ENCODE measurements around the gene ERAS.
A peak's percentile ranks its signal among the peaks of the same experiment; 100 is the strongest.
"Not testable (repeated sequence)": the region's sequence is repeated elsewhere in the genome, so short reads cannot be mapped to it uniquely, and the experiment has no call there.

Gene ERAS

DNA sequence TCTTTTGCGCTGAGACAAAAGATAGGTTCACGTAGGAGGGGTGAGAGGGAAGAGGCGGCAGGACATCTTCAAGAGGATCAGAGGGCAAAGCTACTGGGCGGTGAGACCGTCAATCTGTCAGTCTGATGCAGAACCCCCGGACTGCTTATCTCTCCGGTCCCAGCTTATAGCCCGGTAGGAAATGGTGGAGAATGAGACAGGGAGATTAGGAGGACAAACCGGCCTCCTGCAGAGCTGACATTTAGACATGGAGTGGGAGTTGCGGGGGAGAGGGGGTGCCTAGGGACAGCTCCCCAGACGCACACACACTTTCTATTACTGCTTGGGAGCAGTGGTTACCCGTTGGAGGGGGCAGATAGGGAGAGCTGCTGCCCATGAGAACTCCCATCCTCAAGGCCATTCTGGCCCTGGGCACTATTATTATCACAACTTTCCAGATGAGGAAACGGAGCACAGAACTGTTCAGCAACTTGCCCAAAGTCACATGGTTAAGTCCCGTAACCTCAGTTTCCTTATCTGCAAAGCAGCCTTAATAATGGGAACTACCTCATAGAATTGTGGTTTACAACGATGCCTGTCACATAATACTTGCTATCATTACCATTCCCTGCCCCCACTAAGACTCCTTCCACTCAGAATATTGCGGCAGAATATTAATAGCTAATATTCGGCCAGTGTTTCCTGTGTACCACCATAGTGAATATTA lies 25.6 kb upstream of the ERAS start:
- peak; percentile 17 for DNase-seq

DNA sequence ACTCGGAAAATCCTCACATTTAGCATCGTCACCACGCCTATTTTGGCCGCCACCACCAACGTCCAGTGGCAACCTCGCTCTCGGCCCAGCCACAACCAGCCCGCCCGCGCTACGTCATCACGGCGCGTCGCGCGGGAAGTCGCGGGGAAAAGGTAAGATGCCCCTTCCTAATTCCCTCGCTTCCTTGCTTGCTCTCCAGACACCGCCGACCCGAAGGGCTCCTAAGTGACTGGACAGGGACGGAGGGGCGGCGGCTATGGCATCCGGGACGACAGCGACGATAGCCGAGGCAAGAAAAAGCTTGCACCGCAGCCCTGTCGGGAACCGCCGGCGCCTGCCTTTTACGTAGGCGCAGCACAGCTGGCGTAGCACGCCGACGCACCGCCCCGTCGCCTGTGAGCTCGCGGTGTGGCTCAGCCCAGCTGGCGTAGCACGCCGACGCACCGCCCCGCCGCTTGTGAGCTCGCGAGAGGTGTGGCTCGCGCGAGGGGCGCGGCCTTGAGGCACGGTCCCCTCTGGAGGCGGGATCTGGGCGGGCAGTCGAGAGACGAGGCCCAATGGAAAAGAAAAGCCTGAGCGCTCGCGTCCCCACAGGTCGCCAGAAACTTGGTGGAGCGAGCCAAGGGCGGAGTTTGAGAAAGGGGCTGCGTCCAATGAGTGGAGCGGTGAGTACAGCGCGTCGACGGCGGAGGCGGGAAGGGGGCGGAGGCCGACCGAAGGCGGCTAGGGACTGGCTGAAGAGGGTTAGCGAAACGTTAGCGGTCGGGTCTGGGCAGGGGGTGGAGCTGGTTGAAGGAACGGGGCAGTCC lies 24.8 kb upstream of the ERAS start, which contains the start of gene HDAC6:
HDAC6 (plus strand) TSS at position 788 of the 809 bp plus-strand sequence. CDS start 626 bp downstream, outside the sequence.
- DNase-seq, result peak; percentile 98

DNA sequence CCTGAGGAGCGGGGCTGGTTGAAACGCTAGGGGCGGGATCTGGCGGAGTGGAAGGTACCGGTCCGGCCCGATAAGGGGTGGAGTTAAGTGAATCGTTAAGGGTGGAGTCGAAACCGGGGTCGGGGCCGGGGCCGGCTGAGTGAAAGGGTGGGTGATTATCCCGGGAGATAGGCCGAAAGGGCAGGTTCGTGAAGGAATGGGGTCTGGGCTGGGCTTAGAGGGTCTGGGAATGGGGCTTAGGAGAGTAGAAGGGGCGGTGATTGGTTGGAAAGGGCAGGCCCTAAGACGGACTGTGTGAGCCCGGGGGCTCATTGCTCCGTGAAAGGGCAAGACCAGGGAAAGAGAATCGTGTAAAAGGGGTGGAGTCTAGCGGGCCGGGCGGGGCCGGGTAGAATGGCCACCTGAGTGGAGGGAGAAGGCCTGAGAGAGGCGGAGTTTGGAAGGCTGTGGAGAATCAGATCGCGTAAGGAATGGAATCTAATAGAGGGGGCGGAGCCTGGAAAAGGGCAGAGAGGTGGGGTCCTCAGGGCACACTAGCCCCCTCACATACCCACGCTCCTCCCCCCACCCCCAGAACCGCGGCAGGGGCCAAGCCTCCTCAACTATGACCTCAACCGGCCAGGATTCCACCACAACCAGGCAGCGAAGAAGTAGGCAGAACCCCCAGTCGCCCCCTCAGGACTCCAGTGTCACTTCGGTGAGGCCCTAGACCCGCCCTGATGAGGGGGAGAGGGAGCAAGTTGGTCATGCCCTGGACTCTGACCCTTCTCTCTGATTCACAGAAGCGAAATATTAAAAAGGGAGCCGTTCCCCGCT lies 24.0 kb upstream of the ERAS start:
- DNase-seq, result peak; percentile 67

DNA sequence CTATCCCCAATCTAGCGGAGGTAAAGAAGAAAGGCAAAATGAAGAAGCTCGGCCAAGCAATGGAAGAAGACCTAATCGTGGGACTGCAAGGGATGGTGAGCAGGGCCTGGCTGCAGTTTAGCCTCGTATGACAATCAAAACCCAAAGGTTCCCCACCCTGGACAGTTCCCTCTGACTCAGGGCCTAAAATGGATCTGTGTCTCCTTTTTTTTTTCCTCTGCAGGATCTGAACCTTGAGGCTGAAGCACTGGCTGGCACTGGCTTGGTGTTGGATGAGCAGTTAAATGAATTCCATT lies 23.5 kb upstream of the ERAS start:
- DNase-seq, result no peak

DNA sequence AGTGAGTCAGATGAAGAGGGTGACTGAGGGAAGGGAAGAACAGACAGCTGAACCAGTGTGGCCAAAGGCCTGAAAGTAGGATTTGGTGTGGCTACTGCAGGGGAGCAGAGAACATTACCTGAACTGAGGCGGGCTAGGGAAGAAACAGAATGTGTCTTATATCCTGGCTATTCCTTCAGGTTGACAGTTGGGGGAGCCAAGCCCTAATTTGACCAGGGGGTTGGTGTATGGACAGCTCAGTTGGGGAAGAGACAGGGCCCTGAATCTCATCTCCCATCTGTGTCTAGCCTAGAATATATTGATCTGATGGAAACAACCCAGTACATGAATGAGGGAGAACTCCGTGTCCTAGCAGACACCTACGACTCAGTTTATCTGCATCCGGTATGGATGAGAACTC lies 20.2 kb upstream of the ERAS start:
- no peak for DNase-seq

DNA sequence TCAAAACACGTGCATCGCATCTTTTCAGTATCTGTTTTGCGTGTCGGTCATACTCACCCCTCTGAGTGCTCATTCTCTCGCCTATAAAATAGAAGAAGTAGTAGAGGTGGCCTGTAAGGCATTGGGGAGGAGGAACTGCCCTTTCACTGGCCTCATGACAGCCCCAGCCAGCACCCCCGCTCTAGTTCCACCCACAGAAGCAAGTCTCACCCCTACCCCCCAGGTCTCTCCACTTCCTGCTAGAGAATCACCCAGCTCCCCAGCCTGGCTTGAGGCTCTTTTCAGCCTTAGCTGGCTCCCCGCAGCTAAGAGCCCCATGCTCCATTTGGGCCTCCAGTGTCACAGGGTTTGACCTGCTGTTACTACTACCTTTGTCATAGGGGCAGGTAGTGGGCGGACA lies 12.7 kb upstream of the ERAS start:
- DNase-seq, result no peak

DNA sequence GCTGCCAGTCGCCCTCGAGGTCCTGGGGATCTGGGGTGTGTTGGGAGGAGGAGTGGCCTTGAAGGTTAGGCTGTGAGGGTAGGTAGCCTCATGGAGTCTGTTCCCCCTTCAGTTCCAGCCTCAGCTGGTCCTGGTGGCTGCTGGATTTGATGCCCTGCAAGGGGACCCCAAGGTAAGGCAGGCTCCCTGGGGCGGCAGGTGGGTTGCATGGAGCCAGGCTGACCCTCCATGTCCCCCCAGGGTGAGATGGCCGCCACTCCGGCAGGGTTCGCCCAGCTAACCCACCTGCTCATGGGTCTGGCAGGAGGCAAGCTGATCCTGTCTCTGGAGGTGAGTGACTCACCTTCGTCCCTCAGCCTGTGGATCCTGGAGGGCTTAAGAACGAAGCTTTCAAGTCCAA lies 11.6 kb upstream of the ERAS start:
- no peak for DNase-seq

DNA sequence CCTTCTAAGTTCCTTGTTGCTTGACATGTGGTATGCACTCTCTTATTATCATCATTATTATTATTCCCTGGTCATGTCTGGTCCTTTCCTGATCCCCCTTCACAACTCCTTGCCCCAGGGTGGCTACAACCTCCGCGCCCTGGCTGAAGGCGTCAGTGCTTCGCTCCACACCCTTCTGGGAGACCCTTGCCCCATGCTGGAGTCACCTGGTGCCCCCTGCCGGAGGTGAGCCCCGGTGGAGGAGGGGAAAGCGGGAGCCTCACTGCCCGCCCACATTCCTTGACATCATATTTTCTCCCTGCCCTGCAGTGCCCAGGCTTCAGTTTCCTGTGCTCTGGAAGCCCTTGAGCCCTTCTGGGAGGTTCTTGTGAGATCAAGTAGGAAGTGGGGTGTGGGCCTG lies 11.0 kb upstream of the ERAS start:
- no peak for DNase-seq

DNA sequence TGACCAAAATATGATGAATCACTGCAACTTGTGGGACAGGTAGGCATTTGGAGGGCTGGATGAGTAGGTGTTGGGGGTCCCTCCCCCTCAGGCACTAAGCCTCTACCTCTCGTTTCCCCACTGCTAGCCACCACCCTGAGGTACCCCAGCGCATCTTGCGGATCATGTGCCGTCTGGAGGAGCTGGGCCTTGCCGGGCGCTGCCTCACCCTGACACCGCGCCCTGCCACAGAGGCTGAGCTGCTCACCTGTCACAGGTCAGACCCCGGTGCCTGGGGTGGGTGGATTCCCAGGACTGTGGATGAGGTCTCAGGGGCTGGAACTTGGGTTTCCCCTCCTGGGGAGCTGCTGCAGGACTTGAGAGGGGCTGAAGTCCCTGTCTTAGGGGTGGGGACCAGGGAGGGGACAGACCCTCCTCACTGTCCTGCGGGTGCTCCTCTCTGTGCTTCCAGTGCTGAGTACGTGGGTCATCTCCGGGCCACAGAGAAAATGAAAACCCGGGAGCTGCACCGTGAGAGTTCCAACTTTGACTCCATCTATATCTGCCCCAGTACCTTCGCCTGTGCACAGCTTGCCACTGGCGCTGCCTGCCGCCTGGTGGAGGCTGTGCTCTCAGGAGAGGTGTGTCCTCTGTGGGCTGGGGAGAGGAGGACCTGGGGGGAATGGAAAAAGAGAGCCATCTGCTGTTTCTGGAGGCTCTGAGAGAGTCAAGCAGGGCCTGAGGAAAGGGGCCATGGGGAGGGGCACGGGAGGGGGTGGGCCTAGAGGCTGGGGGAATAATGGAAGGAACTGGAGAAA lies 10.1 kb upstream of the ERAS start:
- no peak for DNase-seq

DNA sequence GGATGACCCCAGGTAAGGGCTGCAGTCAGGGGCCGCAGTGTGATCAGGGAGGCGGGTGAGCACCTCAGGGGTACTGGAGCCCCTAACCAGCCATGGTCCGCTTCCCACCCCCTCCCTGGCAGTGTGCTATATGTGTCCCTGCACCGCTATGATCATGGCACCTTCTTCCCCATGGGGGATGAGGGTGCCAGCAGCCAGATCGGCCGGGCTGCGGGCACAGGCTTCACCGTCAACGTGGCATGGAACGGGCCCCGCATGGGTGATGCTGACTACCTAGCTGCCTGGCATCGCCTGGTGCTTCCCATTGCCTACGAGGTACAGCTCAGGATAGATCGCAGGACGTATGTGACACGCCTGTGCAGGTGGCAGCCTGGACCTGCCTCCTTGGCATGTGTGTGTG lies 8.2 kb upstream of the ERAS start:
- no peak for DNase-seq

DNA sequence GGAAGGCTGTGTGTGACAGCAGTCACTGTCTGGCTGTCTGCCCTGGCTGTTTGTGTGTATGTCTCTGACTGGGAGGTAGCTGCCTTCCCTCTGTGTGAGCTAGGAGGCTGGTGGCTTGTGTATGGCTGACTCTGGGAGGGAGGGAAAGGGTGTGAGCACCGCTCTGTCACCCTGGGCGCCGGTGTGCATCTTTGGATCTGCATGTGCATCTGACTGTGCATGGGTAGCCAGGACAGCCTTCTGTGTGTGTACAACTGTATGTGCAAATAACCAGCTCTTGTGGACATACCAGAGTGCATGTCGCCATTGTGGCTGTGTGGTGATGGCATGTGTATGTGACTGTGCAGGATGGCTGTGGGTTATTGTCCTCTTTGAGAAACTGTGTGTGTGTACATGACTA lies 7.4 kb upstream of the ERAS start:
- DNase-seq, result no peak

DNA sequence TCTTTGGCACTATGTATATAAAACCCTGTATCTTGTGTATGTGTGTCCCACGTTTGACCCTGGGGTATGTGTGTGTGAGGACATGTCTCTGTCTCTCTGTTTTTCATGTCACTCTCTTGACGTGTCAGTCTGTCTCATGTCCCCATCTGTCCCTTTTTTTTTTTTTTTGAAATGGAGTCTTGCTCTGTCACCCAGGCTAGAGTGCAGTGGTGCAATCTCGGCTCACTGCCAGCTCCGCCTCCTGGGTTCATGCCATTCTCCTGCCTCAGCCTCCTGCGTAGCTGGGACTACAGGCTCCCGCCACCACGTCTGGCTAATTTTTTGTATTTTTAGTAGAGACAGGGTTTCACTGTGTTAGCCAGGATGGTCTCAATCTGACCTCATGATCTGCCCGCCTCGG lies 6.9 kb upstream of the ERAS start:
- not testable (repeated sequence) for DNase-seq

DNA sequence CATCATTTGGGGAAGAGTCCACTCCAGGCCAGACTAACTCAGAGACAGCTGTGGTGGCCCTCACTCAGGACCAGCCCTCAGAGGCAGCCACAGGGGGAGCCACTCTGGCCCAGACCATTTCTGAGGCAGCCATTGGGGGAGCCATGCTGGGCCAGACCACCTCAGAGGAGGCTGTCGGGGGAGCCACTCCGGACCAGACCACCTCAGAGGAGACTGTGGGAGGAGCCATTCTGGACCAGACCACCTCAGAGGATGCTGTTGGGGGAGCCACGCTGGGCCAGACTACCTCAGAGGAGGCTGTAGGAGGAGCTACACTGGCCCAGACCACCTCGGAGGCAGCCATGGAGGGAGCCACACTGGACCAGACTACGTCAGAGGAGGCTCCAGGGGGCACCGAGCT lies 3.3 kb upstream of the ERAS start:
- no peak for DNase-seq

DNA sequence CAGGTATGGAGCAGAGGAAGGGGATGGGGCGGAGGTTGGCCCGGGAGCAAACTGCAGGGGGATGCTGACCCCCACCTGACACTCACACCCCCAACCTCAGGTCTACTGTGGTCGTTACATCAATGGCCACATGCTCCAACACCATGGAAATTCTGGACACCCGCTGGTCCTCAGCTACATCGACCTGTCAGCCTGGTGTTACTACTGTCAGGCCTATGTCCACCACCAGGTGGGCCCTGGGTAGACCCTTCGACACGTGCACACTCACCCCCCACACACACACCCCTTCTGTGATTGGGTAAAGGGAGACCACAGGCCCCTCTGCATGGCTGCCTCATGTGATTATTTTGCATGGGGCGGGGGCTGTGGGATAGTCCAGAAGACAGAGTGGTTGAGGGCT lies 2.2 kb upstream of the ERAS start:
- no peak for DNase-seq

DNA sequence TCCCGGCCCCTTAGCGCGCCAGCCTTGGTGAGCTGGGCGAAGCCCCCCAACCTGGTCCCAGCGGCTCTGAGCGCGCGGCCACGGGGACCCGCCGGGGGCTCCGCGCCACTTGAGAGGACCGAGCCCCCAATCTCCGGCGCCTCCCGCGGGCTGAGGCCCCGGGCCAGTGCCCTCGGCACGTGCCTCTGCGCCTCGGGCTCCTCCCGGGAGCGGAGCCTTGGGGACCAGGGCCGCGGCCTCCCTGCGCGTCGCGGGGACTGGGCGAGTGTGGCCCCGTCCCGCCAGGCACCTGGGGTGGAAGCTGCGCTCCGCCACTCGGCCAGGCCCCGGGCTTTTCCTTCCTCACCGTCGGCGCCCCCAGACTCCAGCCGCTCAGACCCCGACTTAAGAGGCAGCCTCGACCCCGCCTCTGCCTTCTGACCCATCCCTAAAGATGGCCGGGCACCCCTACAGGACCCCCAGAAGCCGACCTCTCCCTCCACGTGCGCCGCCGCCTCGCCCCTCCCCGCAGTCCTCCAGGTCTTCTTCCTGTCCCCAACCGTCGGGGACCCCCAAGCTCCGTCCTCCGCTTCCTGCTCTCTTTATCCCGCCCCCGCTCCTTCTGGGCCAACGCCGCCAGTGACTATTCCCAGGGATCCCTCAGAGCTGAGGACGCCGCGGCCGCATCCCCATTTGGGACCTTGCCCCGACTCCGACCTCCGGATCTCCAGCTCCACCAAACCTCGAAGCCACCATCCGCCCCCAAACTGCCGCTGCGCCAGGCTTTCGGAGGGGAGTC lies 752 bp downstream of the ERAS start:
- no peak for DNase-seq

DNA sequence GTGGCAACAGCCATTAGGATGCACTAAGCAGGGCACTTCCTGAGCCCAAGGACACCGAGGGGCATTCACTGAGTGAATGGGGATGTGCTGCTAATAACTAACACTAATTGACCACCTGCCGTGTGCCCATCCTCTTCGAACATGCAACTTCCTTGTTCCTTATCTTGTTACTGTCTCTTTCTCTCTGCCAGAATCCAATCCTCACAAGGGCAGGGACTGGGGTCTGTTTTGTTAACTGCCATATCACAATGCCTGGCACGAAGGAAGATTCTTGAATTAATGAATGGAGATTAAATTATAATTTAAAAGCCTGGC lies 1.3 kb downstream of the ERAS start:
- no peak for DNase-seq

DNA sequence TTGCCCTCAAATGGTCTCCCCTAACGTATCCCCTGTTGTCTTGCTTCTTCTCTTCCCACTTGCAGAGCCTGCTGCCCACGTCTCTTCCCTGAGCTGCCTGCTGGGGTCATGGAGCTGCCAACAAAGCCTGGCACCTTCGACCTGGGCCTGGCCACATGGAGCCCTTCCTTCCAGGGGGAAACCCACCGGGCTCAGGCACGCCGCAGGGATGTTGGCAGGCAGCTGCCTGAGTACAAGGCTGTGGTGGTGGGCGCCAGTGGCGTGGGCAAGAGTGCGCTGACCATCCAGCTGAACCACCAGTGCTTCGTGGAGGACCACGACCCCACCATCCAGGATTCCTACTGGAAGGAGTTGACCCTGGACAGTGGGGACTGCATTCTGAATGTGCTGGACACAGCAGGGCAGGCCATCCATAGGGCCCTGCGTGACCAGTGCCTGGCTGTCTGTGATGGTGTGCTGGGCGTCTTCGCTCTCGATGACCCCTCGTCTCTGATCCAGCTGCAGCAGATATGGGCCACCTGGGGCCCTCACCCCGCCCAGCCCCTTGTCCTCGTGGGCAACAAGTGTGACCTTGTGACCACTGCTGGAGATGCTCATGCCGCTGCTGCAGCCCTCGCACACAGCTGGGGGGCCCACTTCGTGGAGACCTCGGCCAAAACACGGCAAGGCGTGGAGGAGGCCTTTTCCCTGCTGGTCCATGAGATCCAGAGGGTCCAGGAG lies 2.9 kb downstream of the ERAS start:
- no peak for DNase-seq

DNA sequence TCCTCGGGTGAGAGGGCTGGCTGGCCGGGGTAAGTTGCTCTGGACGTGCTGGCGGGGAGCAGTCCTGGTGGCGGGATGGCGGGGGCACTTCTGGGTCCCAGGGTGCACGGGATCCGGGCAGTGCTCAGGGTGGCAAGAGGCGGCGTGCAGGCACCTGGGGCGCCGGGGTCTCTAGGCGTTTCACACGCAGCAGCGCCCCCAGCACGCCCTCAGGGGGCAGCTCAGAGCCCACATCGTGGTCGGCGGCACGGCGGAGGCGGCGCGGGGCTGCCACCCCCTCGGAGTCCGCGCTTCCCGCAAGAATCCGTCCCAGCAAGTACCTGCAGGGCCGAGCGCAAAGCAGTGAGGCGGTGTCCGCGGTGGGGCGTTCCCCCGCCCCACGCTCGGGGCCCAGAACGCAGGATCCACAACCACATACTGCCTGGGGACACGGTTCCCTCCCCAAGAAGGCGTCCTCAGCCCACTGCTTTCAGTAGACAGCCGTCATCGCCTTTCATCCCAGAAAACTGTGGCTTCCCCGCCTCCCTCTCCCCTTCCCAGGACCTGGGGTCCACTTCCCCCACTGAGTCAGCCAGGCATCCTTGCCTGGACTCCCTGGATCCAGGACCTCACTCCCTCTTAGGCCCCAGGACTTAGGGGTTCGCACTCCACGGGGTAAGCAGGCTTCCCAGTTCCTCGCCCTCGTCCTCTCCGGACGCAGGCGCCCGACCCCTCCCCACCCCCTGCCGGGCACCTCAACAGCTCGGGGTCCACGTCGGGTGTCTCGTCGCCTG lies 5.0 kb downstream of the ERAS start:
- no peak for DNase-seq

DNA sequence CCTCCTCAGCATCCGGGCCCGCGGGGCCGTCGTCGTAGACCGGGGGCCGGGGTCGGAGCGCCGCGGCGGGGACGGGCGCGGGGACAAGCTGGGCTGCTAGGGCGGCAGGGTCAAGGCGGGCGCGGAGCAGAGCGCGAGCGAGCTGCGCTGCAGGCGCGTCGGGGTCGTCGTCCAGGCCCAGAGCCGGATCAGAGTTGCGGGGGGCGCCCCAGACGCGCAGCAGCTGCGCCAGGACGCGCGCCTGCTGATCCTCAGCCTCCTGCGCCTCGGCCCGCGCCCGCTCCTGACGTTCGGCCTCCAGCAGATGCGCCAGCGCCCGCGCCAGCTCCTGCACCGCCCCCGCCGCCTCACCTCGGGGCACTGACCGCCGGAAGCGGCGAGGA lies 5.6 kb downstream of the ERAS start:
- no peak for DNase-seq

DNA sequence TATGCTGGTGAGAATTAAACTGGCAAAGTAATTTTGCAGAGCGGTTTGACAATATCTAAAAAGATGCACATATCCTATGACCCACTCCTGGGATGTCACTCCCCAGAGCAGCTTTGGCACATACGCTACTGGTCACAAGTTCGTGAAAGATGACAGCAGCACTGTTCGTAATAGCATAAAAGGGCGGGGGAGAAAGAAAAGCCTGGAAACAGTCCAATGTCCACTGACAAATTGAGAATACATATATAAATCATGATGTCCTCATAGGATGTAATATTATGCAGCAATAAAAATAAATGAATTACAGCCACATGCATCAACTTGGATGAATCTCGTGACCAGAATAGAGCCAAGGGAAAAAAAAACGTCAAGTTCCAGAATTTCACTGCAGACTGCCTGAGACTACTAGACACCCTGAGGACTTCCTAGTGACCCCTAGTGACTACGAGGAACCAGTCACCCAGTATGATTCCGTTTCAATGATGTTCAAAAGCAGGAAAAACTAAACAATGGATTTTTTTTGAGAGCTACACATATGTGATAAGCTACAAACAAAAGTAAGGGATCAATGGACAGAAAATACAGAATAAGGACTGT lies 7.3 kb downstream of the ERAS start:
- no peak for DNase-seq

DNA sequence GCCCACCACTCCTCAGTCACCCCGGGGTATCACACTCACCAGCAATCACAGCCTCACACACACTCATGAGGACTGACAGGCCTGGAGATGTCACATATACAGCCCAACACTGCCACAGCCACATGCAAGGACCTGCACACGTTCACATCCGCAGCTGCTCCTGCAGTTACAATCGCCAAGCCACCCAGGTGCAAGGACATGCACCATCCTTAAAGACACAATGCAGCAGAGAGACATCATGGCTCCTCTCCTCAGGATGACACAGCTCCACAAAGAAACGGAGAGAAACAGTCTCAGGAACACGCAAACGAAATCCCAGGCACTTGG lies 8.0 kb downstream of the ERAS start:
- no peak for DNase-seq
